Measurements from ENCODE around the gene FOXP1. TPM values are rescaled to one million over a fixed set of nuclear protein-coding genes. Genes with fewer than 3 reads are reported as not detected.

Gene FOXP1
- total and polyA plus RNA-seq, 9 of the 15 experiments (the other 6 are each of a cell fraction or from before 2014, with no cell fraction given), result 7.7 to 34.5 (median 13.7) TPM

GRCh38 chr3:71208211-71209095, 375.1 kb downstream of the FOXP1 start (continued):
- TF ChIP-seq EHMT2 (IDR thresholded peaks at IDR 0.05) (no peak), DNMT1 (IDR thresholded peaks at IDR 0.05) (no peak), ZC3H4 (CRISPR knock-in tag; IDR thresholded peaks at IDR 0.05; ENCODE audit: borderline replicate concordance) (no peak), RBBP5 (IDR thresholded peaks at IDR 0.05; ENCODE audit: borderline replicate concordance, insufficient read depth, low read length, poor library complexity, severe bottlenecking) (no peak), NUFIP1 (IDR thresholded peaks at IDR 0.05; ENCODE audit: partially characterized antibody) (no peak), PPARD (CRISPR knock-in tag; IDR thresholded peaks at IDR 0.05) (no peak), ZNF143 (CRISPR knock-in tag; IDR thresholded peaks at IDR 0.05) (no peak), WHSC1 (IDR thresholded peaks at IDR 0.05; ENCODE audit: low read length) (no peak), IRF1 (CRISPR knock-in tag; IDR thresholded peaks at IDR 0.05; ENCODE audit: borderline replicate concordance) (no peak), CGGBP1 (CRISPR knock-in tag; IDR thresholded peaks at IDR 0.05) (no peak), NR0B1 (IDR thresholded peaks at IDR 0.05; ENCODE audit: partially characterized antibody) (no peak), KAT2B (IDR thresholded peaks at IDR 0.05; ENCODE audit: low read depth, low read length) (no peak), ZNF584 (CRISPR knock-in tag; IDR thresholded peaks at IDR 0.05; ENCODE audit: low read depth) (no peak), ZBTB40 (IDR thresholded peaks at IDR 0.05) (no peak), ZBTB40 (CRISPR knock-in tag; IDR thresholded peaks at IDR 0.05) (no peak), RFX5 (IDR thresholded peaks at IDR 0.05; ENCODE audit: low read depth, low read length) (no peak), ERF (CRISPR knock-in tag; IDR thresholded peaks at IDR 0.05) (no peak)
